Prostate gland (tissue), 2 donors: Measurements from ENCODE around the gene HIGD1A. TPM values are rescaled to one million over a fixed set of nuclear protein-coding genes. Genes with fewer than 3 reads are reported as not detected.
A peak's percentile ranks its signal among the peaks of the same experiment; 100 is the strongest.

ENCODE experiments used
- DNase-seq: peaks from one replicate; pipeline ENCODE4 v3.0.0-alpha.2; 2019; ENCODE audit warnings: low spot score
- H3K27ac ChIP-seq, 2 donors: fragments of 200-600 bp; sonication (generic); 2 replicates each; pipeline ENCODE4 v1.5.1; 2017 to 2019
- H3K27me3 ChIP-seq: fragments of 200-600 bp; sonication (generic); replicated peaks from 2 replicates; pipeline ENCODE4 v1.5.1; 2019; ENCODE audit not compliant: insufficient read depth
- H3K36me3 ChIP-seq, 2 donors: fragments of 200-600 bp; sonication (generic); 1 replicate in 1 of 2; 2 replicates in 1 of 2; pipeline versions ENCODE4 v1.5.1 to v1.8.1; 2017 to 2019
- H3K4me1 ChIP-seq: fragments of 200-600 bp; sonication (generic); replicated peaks from 2 replicates; pipeline ENCODE4 v1.5.1; 2019
- H3K4me3 ChIP-seq, 2 donors: fragments of 200-600 bp; sonication (generic); 2 replicates each; pipeline ENCODE4 v1.5.1; 2017 to 2019
- H3K9me3 ChIP-seq: fragments of 200-600 bp; sonication (generic); 2 replicates; pipeline ENCODE4 v1.5.1; 2017
- POLR2A ChIP-seq: fragments of 450-650 bp; IDR thresholded peaks from one replicate; pipeline ENCODE4 v1.6.1; 2016; ENCODE audit warnings: antibody characterized with exemption, mild to moderate bottlenecking
- POLR2AphosphoS5 ChIP-seq: sonication (generic); formaldehyde crosslinking; IDR thresholded peaks from one replicate; pipeline ENCODE4 v1.6.1; 2017; ENCODE audit warnings: antibody characterized with exemption
- WGBS: methylation state at CpG from one replicate; pipeline ENCODE4 v1.1.5; 2018; 5-methylcytosine and 5-hydroxymethylcytosine counted together
- intact Hi-C: fragments of 100-400 bp; cut with DNase I; formaldehyde crosslinking; loops from one replicate; pipeline ENCODE4 v1.14.2; 2022
- total RNA-seq, 2 donors: library from RNA; depleted of rRNA; stranded (reverse); fragments of >200 nt; gene quantifications; one replicate each; pipeline ENCODE4 v1.1.0, GENCODE V29; 2016
- TF ChIP-seq, protein P1 (sequence below), 4 experiments: fragments of 200-600 bp in 2 of 4; fragments of 450-650 bp in 2 of 4; sonication (generic) in 2 of 4; IDR thresholded peaks; 1 replicate in 3 of 4; 2 replicates in 1 of 4; pipeline ENCODE4 v1.5.1; 2016 to 2019; ENCODE audit warnings: antibody characterized with exemption in 4 of 4, mild to moderate bottlenecking in 2 of 4, moderate library complexity in 2 of 4

The HIGD1A gene
- total RNA-seq, 2 donors from 2014 or later = 91.0 to 135 TPM

DNA sequence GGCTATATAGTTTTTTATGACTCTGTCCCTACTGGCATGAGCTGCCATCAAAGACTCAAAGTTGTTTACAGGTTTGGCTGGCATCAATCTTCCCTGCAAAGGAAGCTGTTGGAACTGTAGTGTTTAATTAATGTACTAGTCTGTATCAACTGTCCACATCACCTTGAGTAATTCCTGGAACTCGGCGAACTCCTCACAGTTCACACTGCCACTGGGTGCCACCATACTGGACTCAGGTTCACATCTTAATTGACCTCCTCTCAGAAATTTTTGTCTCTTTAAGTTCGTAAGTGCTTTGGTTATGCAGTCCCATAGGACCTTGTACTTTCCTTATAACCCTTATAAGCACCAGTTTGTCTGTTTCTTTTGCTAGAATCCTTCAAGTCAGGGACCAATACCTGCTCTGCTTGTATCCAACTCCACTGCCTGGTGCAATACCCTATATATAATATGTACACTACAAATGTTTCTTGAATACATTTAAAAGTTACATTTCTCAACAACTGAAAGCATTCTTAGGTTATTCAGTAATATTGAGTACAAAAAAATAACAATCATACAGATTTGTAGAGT is 3.2 kb downstream of the HIGD1A start:
- H3K4me3 ChIP-seq = no peak overlapping the region
- DNase-seq = no peak
- no peaks in the 10 kb centered on the region for H3K36me3 ChIP-seq
- 74% methylated on average over 3 of the region's 3 CpGs for WGBS
- no peaks in the 10 kb centered on the region for H3K4me1 ChIP-seq
- no peaks in the 10 kb centered on the region for H3K27me3 ChIP-seq
- no peaks in the 10 kb centered on the region for H3K9me3 ChIP-seq
- TF ChIP-seq POLR2A (no peak), POLR2AphosphoS5 (no peak)
- TF ChIP-seq, protein P1, sequence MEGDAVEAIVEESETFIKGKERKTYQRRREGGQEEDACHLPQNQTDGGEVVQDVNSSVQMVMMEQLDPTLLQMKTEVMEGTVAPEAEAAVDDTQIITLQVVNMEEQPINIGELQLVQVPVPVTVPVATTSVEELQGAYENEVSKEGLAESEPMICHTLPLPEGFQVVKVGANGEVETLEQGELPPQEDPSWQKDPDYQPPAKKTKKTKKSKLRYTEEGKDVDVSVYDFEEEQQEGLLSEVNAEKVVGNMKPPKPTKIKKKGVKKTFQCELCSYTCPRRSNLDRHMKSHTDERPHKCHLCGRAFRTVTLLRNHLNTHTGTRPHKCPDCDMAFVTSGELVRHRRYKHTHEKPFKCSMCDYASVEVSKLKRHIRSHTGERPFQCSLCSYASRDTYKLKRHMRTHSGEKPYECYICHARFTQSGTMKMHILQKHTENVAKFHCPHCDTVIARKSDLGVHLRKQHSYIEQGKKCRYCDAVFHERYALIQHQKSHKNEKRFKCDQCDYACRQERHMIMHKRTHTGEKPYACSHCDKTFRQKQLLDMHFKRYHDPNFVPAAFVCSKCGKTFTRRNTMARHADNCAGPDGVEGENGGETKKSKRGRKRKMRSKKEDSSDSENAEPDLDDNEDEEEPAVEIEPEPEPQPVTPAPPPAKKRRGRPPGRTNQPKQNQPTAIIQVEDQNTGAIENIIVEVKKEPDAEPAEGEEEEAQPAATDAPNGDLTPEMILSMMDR (IDR thresholded peaks at IDR 0.05) = no peak
- intact Hi-C loops = no loop called here
- H3K27ac ChIP-seq = peak overlapping the region; percentile 3 to 12

DNA sequence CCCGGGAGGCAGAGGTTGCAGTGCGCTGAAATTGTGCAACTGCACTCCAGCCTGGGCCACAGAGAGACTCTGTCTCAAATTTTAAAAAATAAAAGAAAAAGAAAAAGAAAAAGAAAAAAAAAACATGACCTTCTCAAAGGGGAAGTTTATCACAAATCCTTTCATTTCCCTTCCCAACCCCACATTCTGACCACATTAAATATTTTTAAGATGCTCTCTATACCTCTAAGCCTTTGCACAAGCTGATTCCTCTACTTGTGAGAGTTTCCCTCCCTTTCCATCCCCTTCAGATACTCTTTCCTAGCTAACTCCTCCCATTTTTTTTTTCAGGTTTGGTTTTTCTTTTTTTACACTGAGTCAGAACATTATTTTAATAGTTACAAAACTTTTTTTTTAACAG is 4.0 kb downstream of the HIGD1A start:
- no peak overlapping the region for H3K4me3 ChIP-seq
- TF ChIP-seq POLR2A (no peak), POLR2AphosphoS5 (no peak)
- TF ChIP-seq, protein P1 (IDR thresholded peaks at IDR 0.05) = no peak
- no peak overlapping the region for H3K27ac ChIP-seq
- H3K36me3 ChIP-seq = no peaks in the 10 kb centered on the region
- no peak for DNase-seq
- 94% methylated on average over 2 of the region's 2 CpGs for WGBS
- intact Hi-C loops = no loop called here
- H3K9me3 ChIP-seq = no peaks in the 10 kb centered on the region
- H3K4me1 ChIP-seq = no peaks in the 10 kb centered on the region
- no peaks in the 10 kb centered on the region for H3K27me3 ChIP-seq

DNA sequence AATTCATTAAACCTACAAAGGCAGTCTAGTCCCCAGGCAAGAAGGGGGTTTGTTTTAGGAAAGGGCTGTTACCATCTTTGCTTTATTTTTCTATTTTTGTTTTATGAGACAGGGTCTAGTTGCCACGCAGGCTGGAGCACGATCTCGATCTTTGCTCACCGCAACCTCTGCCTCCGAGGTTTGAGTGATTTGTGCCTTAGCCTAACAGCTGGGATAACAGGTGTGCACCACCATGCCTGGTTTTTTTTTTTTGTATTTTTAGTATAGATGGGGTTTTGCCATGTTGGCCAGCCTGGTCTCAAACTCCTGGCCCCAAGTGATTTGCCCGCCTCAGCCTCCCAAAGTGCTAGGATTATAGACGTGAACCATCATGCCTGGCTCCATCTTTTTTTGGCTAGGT is 4.9 kb downstream of the HIGD1A start:
- DNase-seq = no peak
- Histone ChIP-seq H3K4me1 (no peaks in the 10 kb centered on the region), H3K9me3 (no peaks in the 10 kb centered on the region), H3K27ac (no peak overlapping the region), H3K27me3 (no peaks in the 10 kb centered on the region), H3K4me3 (no peak overlapping the region), H3K36me3 (no peaks in the 10 kb centered on the region)
- TF ChIP-seq POLR2AphosphoS5 = no peak
- no peak for TF ChIP-seq POLR2A
- TF ChIP-seq, protein P1 (IDR thresholded peaks at IDR 0.05) = no peak
- intact Hi-C loops = no loop called here
- 78% methylated on average over 7 of the region's 7 CpGs for WGBS

DNA sequence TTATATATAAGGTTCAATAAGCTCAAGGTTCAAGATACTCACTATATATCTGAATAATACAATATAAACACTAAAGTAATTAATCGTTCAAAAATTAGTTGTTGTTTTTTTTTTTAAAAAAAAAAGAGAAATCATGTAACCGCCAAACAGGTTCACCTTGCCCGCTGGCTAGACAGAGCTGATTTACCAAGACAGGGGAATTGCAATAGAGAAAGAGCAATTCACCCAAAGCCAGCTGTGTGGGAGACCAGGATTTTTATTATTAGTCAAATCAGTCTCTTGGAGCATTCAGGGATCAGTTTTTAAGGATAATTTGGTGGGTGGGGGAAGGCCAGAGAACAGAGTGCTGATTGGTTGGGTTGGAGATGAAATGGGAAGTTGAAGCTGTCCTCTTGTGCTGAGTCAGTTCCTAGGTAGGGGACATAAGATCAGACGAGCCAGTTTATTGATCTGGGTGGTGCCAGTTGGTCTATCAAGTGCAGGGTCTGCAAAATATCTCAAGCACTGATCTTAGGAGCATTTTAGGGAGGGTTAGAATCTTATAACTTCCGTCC is 7.9 kb downstream of the HIGD1A start:
- Histone ChIP-seq H3K27ac (no peak overlapping the region), H3K36me3 (no peaks in the 10 kb centered on the region), H3K4me1 (no peaks in the 10 kb centered on the region), H3K27me3 (no peaks in the 10 kb centered on the region), H3K9me3 (no peaks in the 10 kb centered on the region), H3K4me3 (no peak overlapping the region)
- intact Hi-C loops = no loop called here
- TF ChIP-seq POLR2AphosphoS5 = no peak
- TF ChIP-seq, protein P1 (IDR thresholded peaks at IDR 0.05) = no peak
- no peak for DNase-seq
- WGBS = 87% methylated on average over 4 of the region's 5 CpGs

DNA sequence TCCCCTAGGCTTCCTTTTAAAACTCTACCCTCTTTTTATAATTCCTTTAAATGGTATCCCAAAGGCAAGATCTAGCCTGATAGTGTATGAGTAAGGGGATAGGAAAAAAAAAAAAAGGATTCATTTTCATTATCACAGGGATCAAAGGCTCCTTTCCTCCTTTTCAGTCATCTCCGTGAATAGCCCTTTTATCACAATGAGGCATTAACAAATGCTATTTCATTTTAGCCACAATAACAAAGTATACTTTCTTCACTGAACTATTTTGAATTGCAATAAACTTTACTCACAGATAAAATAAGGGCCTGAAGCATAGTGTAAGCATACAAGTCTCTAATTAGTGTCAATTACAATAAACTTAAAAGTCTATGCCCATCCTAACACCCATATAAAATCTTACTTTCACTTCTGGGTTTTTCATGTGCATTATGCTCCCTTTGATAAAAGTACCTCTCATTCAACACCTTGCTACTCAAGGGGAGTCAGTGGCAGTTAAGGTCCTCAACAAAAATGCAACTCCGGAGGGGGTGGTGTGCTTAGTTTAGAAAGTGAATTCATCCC is 8.6 kb downstream of the HIGD1A start:
- Histone ChIP-seq H3K27ac (no peak overlapping the region), H3K9me3 (no peaks in the 10 kb centered on the region), H3K27me3 (no peaks in the 10 kb centered on the region), H3K4me3 (no peak overlapping the region), H3K36me3 (no peaks in the 10 kb centered on the region), H3K4me1 (no peaks in the 10 kb centered on the region)
- no peak for DNase-seq
- TF ChIP-seq POLR2AphosphoS5 (no peak), POLR2A (no peak)
- TF ChIP-seq, protein P1 (IDR thresholded peaks at IDR 0.05) = no peak
- 70% methylated on average over 2 of the region's 2 CpGs for WGBS
- intact Hi-C loops = no loop called here
